VCaP (cell line): ENCODE results near the gene ATP1B1.
"Not testable (repeated sequence)": the region's sequence is repeated elsewhere in the genome, so short reads cannot be mapped to it uniquely, and the experiment has no call there.

Experiments used
- H3K27ac ChIP-seq: fragments of 450-650 bp; 2 replicates; pipeline ENCODE4 v1.5.1; 2017
- TF ChIP-seq, protein P1 (sequence below): fragments of 450-650 bp; conservative IDR thresholded peaks from 2 replicates; pipeline ENCODE4 v1.5.1; 2017; ENCODE audit warnings: mild to moderate bottlenecking, moderate library complexity

ATP1B1 gene

GRCh38 chr1:169160845-169161495 lies 54.5 kb downstream of the ATP1B1 start:
- TF ChIP-seq, protein P1, sequence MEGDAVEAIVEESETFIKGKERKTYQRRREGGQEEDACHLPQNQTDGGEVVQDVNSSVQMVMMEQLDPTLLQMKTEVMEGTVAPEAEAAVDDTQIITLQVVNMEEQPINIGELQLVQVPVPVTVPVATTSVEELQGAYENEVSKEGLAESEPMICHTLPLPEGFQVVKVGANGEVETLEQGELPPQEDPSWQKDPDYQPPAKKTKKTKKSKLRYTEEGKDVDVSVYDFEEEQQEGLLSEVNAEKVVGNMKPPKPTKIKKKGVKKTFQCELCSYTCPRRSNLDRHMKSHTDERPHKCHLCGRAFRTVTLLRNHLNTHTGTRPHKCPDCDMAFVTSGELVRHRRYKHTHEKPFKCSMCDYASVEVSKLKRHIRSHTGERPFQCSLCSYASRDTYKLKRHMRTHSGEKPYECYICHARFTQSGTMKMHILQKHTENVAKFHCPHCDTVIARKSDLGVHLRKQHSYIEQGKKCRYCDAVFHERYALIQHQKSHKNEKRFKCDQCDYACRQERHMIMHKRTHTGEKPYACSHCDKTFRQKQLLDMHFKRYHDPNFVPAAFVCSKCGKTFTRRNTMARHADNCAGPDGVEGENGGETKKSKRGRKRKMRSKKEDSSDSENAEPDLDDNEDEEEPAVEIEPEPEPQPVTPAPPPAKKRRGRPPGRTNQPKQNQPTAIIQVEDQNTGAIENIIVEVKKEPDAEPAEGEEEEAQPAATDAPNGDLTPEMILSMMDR: no peak
- H3K27ac ChIP-seq: peak overlapping the region; percentile 20; the same call in 1 of the 2 replicates

- TF ChIP-seq, protein P1: no peak
- H3K27ac ChIP-seq: peak overlapping the region; percentile 20; the same call in 1 of the 2 replicates
Observed at GRCh38 chr1:169161496-169162194, 55.2 kb downstream of the ATP1B1 start.

GRCh38 chr1:169163059-169163458 lies 56.6 kb downstream of the ATP1B1 start:
- TF ChIP-seq, protein P1: no peak
- no peak overlapping the region for H3K27ac ChIP-seq

- no peak overlapping the region for H3K27ac ChIP-seq
- TF ChIP-seq, protein P1: no peak
Observed at GRCh38 chr1:169175461-169175860, 69.0 kb downstream of the ATP1B1 start.

GRCh38 chr1:169179431-169179830 lies 72.9 kb downstream of the ATP1B1 start:
- H3K27ac ChIP-seq: not testable (repeated sequence)

DNA sequence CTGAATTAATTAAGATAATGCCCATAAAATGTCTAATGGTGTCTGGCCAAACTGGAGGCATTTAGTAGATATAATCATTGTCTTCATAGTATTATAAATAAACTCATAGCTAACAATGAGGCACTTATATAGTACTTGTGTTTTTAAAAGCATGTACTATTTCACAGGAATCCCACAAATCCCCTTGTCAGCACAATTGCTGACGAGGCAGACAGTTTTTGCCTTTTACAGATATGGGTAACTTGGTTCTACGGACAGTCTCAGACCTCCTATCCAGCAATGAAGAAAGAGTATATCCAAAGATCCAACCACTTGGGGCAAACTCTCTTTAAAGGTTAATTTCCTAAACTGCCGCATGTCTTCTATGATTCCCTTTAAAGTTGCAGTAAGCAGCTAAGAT lies 73.7 kb downstream of the ATP1B1 start:
- TF ChIP-seq, protein P1: no peak
- no peak overlapping the region for H3K27ac ChIP-seq
